GM12891 (cell line): ENCODE measurements around the gene PTPRD.

Experiments used
- POLR2A ChIP-seq: IDR thresholded peaks from 2 replicates; pipeline ENCODE4 v1.6.1; 2011; ENCODE audit warnings: low read depth, low read length, control low read depth
- SPI1 ChIP-seq: IDR thresholded peaks from 2 replicates; pipeline ENCODE4 v1.6.1; 2011; ENCODE audit warnings: low read depth, low read length, control low read depth

- no peak for TF ChIP-seq POLR2A
- no peak for TF ChIP-seq SPI1
Observed at GRCh38 chr9:8364026-8364752, 2248.6 kb downstream of the PTPRD start.
